AG08395 (cell line): ENCODE data around the gene ATP6AP1.
A peak's percentile ranks its signal among the peaks of the same experiment; 100 is the strongest.
"Not testable (repeated sequence)": the region's sequence is repeated elsewhere in the genome, so short reads cannot be mapped to it uniquely, and the experiment has no call there.

Experiments used
- DNase-seq: peaks from one replicate; pipeline ENCODE4 v3.0.0; 2012; ENCODE audit warnings: mixed read lengths, low spot score

Gene ATP6AP1

GRCh38 chrX:154428176-154429171, at the start of gene ATP6AP1:
Gene ATP6AP1 (plus strand): TSS chrX:154428677. CDS start chrX:154428693, 16 bp downstream.
- DNase-seq: peak; percentile 90

GRCh38 chrX:154378799-154379568, 49.5 kb upstream of the ATP6AP1 start, which contains the start of gene EMD:
Gene EMD (plus strand): TSS chrX:154379295. CDS start chrX:154379485, 190 bp downstream.
- DNase-seq: peak; percentile 85

GRCh38 chrX:154379569-154379951, 48.9 kb upstream of the ATP6AP1 start:
- no peak for DNase-seq

- no peak for DNase-seq
Measured at GRCh38 chrX:154380153-154380552, 48.3 kb upstream of the ATP6AP1 start.

GRCh38 chrX:154380787-154381186, 47.7 kb upstream of the ATP6AP1 start:
- DNase-seq: no peak

- no peak for DNase-seq
Measured at GRCh38 chrX:154381271-154381670, 47.2 kb upstream of the ATP6AP1 start.

- DNase-seq: no peak
Measured at GRCh38 chrX:154382483-154383069, 45.9 kb upstream of the ATP6AP1 start.

GRCh38 chrX:154383359-154384283, 44.9 kb upstream of the ATP6AP1 start:
- DNase-seq: no peak

GRCh38 chrX:154384284-154384892, 44.1 kb upstream of the ATP6AP1 start:
- DNase-seq: no peak

- not testable (repeated sequence) for DNase-seq
Measured at GRCh38 chrX:154388094-154388493, 40.4 kb upstream of the ATP6AP1 start.

GRCh38 chrX:154388649-154389048, 39.8 kb upstream of the ATP6AP1 start:
- DNase-seq: not testable (repeated sequence)

- DNase-seq: not testable (repeated sequence)
Measured at GRCh38 chrX:154389812-154390747, 38.4 kb upstream of the ATP6AP1 start.

- DNase-seq: not testable (repeated sequence)
Measured at GRCh38 chrX:154396363-154396762, 32.1 kb upstream of the ATP6AP1 start.

- peak; percentile 46 for DNase-seq
Measured at GRCh38 chrX:154396973-154397887, 31.2 kb upstream of the ATP6AP1 start.

- DNase-seq: peak; percentile 97
Measured at GRCh38 chrX:154397888-154398667, 30.4 kb upstream of the ATP6AP1 start, which contains the start of gene RPL10. Gene RPL10 (plus strand): TSS chrX:154398377. CDS start chrX:154398520, 143 bp downstream.

GRCh38 chrX:154398668-154399526, 29.6 kb upstream of the ATP6AP1 start:
- peak; percentile 32 for DNase-seq
